Right lung (tissue), 5 donors: ENCODE data around the gene ARHGAP26. TPM values are rescaled to one million over a fixed set of nuclear protein-coding genes. Genes with fewer than 3 reads are reported as not detected.

ENCODE experiments used
- DNase-seq, 2 donors: peaks; one replicate each; pipeline ENCODE4 v3.0.0-alpha.2; 2013
- polyA plus RNA-seq, 5 donors: library from polyadenylated mRNA; unstranded; fragments of 120-200 nt; gene quantifications; one replicate each; pipeline versions ENCODE4 v1.2.1 to v1.2.3, GENCODE V29; 2013; ENCODE audit warnings: inconsistent platforms in 1 of 5, low replicate concordance in 1 of 5; ENCODE audit not compliant: insufficient read length in 5 of 5, insufficient read depth in 1 of 5

The ARHGAP26 gene
- polyA plus RNA-seq, 5 donors = 7.8 to 16.4 (median 14.2) TPM

- DNase-seq = no peak
These were observed 266.2 kb downstream of the ARHGAP26 start for GRCh38 chr5:143036146-143036927.

DNA sequence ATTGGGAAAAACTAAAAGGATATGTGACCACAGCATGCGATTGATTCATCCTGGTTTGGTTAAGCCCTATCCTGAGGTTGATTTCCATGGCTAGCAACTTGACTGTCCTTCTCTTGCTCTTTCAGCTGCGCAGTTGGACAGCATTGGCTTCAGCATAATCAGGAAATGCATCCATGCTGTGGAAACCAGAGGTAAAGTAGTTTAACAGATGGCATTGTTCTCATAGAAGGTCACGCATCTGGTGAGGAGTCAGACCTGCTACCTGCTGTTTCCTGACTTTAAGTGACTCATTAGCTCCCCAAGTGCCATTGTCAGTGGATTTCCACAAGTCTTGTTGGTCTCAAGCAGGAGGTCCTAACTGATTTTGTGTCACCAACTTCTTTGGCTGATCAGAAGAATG, 266.9 kb downstream of the ARHGAP26 start:
- no peak for DNase-seq

- DNase-seq = no peak
These were observed 267.5 kb downstream of the ARHGAP26 start for GRCh38 chr5:143037708-143038107.

DNA sequence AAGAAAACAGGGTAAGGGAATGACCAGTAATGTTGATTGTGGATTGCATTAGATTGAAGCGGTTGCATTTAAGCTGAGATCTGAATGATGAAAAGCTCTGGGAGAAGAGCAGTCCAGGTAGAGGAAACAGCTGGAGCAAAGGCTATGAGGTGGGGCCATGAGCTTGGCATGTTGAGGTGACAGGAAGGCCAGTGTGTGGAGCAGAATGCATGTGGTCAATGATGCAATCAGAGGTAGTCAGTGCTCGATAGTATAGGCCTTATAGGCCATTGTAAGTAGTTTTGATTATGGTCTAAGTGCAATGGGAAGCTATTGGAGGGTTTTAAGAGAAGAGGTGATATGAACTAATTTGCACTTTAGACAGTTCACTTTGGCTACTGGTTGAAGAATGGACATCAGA, 270.4 kb downstream of the ARHGAP26 start:
- DNase-seq = no peak

- DNase-seq = no peak
These were observed 271.3 kb downstream of the ARHGAP26 start for GRCh38 chr5:143041461-143041860.

GRCh38 chr5:143041972-143042770, 272.0 kb downstream of the ARHGAP26 start:
- DNase-seq = no peak

- DNase-seq = no peak
These were observed 274.1 kb downstream of the ARHGAP26 start for GRCh38 chr5:143044265-143044664.

DNA sequence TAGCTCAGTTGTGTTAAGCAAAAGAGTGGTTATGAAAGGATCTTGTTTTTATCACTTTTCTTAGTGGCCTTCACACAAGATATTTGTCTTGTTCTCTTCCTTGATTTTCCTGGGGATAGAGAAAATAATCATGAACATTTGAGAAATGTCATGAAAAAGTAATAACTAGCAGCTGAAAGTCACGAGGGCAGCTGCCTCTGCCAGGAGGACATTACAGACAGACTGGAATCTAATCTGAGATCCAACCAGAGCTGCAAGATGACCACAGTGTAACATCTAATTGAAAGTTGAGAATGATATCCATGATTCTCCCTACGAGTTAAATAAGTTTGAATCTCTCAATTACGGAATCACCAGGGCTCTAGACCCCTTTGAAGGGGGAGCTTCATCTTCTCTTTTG, 274.9 kb downstream of the ARHGAP26 start:
- DNase-seq = no peak

DNA sequence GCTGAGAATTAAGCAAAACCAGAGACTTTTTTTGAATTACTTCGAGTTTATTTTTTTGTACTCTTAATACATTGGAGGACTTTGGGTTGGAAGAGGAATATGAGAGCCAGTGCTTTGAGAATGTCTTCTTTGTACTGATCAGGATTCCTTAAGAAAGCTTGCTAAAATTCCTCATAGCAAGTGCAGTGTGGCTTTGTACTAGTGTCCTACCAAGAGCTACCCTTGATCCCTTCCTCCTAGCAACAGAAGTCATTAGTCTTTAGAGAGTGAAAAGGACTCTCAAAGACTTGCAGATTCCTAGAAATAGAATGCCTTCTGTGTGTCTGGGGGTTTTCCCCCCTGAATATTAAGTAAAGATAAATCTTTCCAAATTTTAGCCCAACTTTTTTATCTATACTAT, 276.1 kb downstream of the ARHGAP26 start:
- DNase-seq = no peak

GRCh38 chr5:143047091-143047490, 276.9 kb downstream of the ARHGAP26 start:
- no peak for DNase-seq

DNA sequence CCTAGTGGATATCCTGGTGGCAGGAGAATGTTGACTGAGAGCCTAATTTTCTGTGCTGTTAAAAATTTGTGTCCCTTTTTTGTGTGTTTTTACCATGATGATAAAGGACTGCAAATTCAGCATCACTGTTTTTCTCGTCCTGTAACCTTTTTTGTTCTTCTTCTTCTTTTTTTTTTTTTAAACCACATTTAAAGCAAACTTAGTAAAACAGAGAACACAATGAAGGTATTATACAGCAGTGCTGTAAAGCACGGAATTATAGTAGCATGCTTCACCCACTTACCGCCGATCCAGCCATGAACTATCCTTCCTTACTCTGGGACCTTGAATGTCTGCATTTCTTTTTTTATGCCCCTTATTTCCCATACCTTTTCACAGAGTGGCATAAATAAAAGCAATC, 280.0 kb downstream of the ARHGAP26 start:
- DNase-seq = no peak

- peak; percentile 82 to 90 for DNase-seq
These were observed 281.3 kb downstream of the ARHGAP26 start for GRCh38 chr5:143051244-143052058.

DNA sequence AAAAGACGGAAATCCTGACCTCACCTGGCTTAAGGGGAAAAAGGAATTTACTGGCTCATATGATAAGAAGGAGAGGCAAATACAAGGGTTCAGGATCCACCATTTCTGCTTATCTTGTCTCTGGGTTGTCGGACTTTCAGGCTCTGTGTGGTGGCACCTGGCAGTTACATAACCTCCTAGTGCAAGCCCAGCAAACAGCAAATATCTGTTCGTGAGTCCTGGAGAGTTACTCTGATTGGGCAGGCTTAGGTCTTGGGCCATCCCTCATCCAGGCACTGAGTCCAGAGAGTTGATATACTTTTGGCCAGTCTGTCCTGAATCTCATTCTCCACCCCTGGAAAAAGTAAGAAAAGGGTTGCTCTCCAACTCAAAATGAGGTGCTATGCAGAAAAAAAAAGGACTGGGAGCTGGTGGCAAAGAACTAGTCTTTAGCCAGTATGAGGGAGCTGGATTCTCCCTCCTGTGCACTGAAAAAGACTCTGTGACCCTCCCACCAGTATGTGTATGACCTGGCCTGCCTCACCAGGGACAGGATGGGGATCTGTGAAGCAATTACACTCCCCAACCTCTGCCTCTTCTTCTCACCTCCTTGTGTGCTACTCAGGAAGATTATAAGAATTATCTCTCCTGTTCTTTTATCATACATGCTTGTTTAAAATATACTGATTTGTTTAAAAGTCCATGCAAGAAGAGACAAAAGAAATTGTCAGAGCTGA, 282.9 kb downstream of the ARHGAP26 start:
- no peak for DNase-seq

DNA sequence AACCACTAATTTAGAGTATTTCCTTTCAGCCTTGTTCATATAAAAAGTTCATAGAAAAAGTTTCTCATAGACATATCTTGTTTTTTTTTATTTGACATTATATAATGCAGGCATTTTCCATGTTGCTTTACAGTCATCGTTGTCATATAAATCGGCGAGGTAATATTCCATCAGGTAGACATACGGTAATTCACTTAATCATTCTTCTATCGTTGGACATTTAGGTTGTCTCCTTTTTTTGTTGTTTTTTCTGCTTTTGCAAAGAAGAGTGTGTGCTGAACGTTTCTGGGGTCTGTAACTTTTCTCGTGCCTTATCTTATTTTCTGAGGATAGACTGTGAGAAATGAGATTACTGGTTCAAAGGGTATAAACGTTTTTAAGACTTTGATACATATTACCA, 283.6 kb downstream of the ARHGAP26 start:
- no peak for DNase-seq

- DNase-seq = no peak
These were observed 284.3 kb downstream of the ARHGAP26 start for GRCh38 chr5:143054480-143054941.

DNA sequence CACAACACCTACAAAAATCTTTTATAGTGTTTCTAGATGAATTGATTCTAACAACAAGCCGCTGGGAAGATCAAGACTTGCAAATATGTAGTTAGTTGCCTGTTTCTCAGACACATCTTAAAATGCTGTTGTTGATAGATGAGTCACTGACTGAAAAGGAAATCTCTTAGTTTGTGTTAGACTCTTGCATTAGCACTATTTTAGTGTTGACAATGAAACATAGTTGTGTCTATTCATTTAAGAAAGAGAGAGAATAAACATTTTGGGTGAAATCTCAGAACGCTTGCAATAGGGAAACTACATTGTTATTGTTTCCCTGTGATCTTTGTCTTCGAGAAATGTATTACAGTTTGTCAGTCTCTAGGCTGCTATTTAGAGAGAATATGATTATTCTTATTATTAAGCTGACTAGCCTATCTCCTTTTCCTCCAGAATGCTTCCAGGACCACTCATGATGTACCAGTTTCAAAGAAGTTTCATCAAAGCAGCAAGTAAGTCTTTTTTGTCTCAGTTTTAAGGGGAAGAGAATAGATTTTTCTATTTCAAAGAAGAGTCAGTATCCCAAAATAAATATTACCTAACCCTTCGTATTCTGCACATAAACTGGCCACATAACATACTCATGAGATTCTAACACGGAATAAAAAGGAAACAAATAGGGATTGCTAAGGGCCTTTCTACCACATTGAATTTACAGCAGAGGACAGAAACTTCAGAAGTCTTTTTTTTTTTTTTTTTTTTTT, 285.6 kb downstream of the ARHGAP26 start:
- DNase-seq = no peak

GRCh38 chr5:143056339-143056704, 286.1 kb downstream of the ARHGAP26 start:
- DNase-seq = no peak

- no peak for DNase-seq
These were observed 286.8 kb downstream of the ARHGAP26 start for GRCh38 chr5:143056792-143057579.

GRCh38 chr5:143057580-143057999, 287.4 kb downstream of the ARHGAP26 start:
- no peak for DNase-seq

- DNase-seq = no peak
These were observed 289.2 kb downstream of the ARHGAP26 start for GRCh38 chr5:143059355-143059754.
